Dermis lymphatic vessel endothelial cell (primary cell): ENCODE results near the gene AP1G2. TPM values are rescaled to one million over a fixed set of nuclear protein-coding genes. Genes with fewer than 3 reads are reported as not detected.

Source experiments
- total RNA-seq: library from RNA; depleted of rRNA; stranded (reverse); fragments of >200 nt; gene quantifications from 2 replicates; pipeline ENCODE4 v1.2.1, GENCODE V29; 2014

Gene AP1G2
- 24.2 and 30.0 TPM in 2 replicates for total RNA-seq

DNA sequence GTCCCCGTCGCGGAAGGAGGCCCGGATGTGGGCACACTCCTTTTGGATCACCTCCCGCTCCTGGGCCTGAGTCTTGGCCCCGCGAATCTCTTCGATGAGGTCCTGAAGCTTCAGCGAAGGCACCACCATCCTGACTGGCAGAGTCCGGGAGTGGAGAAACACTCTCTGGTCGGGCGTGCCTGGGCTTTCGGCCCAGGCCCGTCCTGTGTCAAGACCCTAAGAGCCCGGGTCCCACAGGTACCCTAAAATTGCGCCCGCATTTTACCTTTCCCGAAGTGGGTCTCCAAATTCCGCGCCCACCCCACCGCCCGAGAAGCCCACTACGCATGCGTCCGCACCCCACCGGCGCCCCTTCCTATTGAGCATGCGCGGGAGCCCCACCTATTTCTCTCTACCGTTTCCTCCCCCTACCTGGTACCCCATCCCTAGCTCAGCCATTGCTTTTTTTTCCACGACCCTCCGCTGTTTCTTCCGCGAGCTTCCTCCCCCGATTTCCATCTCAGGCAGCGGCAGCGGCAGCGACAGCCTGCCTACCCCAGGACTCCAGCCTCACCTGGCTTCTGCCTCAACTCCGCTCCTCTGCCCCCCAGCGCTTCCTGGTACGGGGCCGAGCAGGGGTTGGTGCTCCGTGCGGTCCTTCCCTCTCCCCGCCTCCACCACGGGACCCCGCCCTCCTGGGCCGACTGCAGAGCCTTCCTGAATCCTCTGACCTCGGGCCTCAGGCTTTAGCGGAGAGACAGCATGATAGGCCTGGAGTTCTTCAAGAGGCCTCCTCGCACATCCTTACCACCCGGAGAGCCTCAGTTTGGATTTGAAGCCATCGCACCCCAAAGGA lies at the start of gene AP1G2:
Gene AP1G2, minus strand, starts transcription at position 606 of the 835 bp plus-strand sequence. Its CDS starts 477 bp downstream, at position 129.

GRCh38 chr14:23578560-23579310 lies 11.1 kb upstream of the AP1G2 start, which contains the start of gene JPH4:
Gene JPH4, minus strand, starts transcription at chr14:23578790. Its CDS starts 1,337 bp downstream, at chr14:23577453.

GRCh38 chr14:23555882-23556699 lies 11.5 kb downstream of the AP1G2 start, which contains the start of gene THTPA:
Gene THTPA, plus strand, starts transcription at chr14:23556271. Its CDS starts 487 bp downstream, at chr14:23556758.

DNA sequence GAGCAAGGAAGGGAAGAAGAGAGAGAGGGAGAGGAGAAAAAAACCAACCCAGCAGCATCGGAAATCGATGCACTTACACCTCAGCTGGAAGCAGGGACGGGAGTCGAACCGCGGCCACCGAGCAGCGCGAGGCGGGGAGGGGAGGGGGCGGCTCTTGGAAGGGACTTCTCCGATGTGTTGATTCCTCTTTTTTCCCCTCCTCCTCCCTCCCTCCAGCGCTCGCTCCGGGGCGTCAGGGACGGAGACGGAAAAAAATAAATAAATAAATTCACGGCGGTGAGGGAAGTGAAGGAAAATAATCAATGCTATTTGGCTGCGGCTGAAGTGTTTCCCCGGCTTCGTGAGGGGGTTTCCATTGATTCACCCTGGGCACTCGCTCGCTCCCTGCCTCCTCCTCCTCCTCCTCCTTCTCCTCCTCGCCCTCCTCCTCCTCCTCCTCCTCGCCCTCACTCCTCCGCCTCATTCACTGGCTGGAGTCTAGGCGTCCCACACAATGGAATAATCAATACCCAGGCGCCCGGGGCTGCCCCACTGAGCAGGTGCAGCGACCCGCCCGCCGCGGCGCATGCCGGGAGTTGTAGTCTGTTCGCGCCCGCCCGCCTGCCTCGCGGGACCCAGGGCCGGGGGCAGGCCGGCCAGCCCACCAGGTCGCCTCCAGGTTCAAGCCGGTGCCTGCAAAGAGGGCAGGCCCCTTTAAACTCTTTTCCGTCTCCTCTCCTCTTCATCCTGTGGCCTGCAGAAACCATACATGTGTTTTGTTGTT lies 16.1 kb downstream of the AP1G2 start, which contains the start of gene ZFHX2:
Gene ZFHX2, minus strand, starts transcription at position 500 of the 763 bp plus-strand sequence. CDS start 16,440 bp downstream, outside the sequence.

Other genes with a start within 250 kb of the AP1G2 start
- 81.5 and 81.7 TPM in 2 replicates for gene PABPN1, start 246.3 kb downstream of the AP1G2 start, total RNA-seq
- 0.11 and 0.17 TPM in 2 replicates for gene SLC22A17, start 214.9 kb downstream of the AP1G2 start, total RNA-seq
- not detected in 2 replicates for gene EFS, start 202.6 kb downstream of the AP1G2 start, total RNA-seq
- gene IL25, start 195.0 kb downstream of the AP1G2 start, total RNA-seq: not detected in 2 replicates
- gene CMTM5, start 190.7 kb downstream of the AP1G2 start, total RNA-seq: not detected in 2 replicates
- not detected in 2 replicates for gene MYH6, start 159.5 kb downstream of the AP1G2 start, total RNA-seq
- gene MYH7, start 132.1 kb downstream of the AP1G2 start, total RNA-seq: not detected in 2 replicates
- gene NGDN, start 98.1 kb downstream of the AP1G2 start, total RNA-seq: 43.6 and 49.0 TPM in 2 replicates
- 0.09 and 0.11 TPM in 2 replicates for gene ZFHX2, start 16.0 kb downstream of the AP1G2 start, total RNA-seq
- 7.2 and 7.4 TPM in 2 replicates for gene THTPA, start 11.5 kb downstream of the AP1G2 start, total RNA-seq
- gene JPH4, start 11.0 kb upstream of the AP1G2 start, total RNA-seq: under 0.01 TPM in 1 of 2 replicates, not detected in the other
- gene DHRS2, start 68.6 kb upstream of the AP1G2 start, total RNA-seq: 2.9 and 4.1 TPM in 2 replicates